ENCODE data around the gene KATNAL2. TPM values are rescaled to one million over a fixed set of nuclear protein-coding genes. Genes with fewer than 3 reads are reported as not detected.

The KATNAL2 gene
- total RNA-seq, 1 donor from 2014 or later: 5.2 TPM

- no peaks in the 10 kb centered on the region for H3K27me3 ChIP-seq
- peaks cover 12% of the 10 kb centered on the region for H3K4me1 ChIP-seq
- H3K4me3 ChIP-seq: no peak overlapping the region
- no peak for TF ChIP-seq POLR2AphosphoS5 (IDR thresholded peaks at IDR 0.05; ENCODE audit: insufficient read depth in 1 of 2, low read depth in 1 of 2)
- TF ChIP-seq, protein P1, sequence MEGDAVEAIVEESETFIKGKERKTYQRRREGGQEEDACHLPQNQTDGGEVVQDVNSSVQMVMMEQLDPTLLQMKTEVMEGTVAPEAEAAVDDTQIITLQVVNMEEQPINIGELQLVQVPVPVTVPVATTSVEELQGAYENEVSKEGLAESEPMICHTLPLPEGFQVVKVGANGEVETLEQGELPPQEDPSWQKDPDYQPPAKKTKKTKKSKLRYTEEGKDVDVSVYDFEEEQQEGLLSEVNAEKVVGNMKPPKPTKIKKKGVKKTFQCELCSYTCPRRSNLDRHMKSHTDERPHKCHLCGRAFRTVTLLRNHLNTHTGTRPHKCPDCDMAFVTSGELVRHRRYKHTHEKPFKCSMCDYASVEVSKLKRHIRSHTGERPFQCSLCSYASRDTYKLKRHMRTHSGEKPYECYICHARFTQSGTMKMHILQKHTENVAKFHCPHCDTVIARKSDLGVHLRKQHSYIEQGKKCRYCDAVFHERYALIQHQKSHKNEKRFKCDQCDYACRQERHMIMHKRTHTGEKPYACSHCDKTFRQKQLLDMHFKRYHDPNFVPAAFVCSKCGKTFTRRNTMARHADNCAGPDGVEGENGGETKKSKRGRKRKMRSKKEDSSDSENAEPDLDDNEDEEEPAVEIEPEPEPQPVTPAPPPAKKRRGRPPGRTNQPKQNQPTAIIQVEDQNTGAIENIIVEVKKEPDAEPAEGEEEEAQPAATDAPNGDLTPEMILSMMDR (IDR thresholded peaks at IDR 0.05): no peak
- no peak for TF ChIP-seq POLR2A (IDR thresholded peaks at IDR 0.05)
- H3K36me3 ChIP-seq: no peaks in the 10 kb centered on the region
- no peaks in the 10 kb centered on the region for H3K9me3 ChIP-seq
- intact Hi-C loops (cut with DNase I): no loop called here
- H3K27ac ChIP-seq: no peak overlapping the region
- no peak for DNase-seq (ENCODE audit: extremely low spot score in 2 of 2)
These were observed 226.6 kb downstream of the KATNAL2 start for GRCh38 chr18:47143899-47144485.

DNA sequence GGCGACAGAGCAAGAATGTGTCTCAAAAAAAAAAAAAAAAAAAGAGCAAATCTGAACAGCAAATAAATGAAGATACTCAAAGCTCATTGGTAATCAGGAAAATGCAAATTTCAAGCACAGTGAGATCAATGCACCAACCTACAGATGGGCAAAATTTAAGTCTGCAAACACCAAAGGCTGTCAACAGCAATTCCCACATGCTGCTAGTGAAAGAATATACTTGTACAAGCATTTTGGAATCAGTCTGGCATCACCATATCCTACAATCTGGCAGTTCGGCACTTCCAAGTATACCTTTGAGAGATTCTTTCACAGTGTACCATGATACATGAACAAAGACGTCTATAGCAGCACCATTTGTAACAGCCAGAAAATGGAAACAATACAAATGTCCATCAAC is 228.8 kb downstream of the KATNAL2 start:
- DNase-seq (ENCODE audit: extremely low spot score in 2 of 2): no peak
- peaks cover 25% of the 10 kb centered on the region for H3K4me1 ChIP-seq
- H3K27me3 ChIP-seq: no peaks in the 10 kb centered on the region
- TF ChIP-seq POLR2AphosphoS5 (IDR thresholded peaks at IDR 0.05; ENCODE audit: insufficient read depth in 1 of 2, low read depth in 1 of 2) (no peak), POLR2A (IDR thresholded peaks at IDR 0.05) (no peak)
- TF ChIP-seq, protein P1 (IDR thresholded peaks at IDR 0.05): no peak
- no peaks in the 10 kb centered on the region for H3K9me3 ChIP-seq
- intact Hi-C loops (cut with DNase I): no loop called here
- H3K27ac ChIP-seq: no peak overlapping the region
- no peaks in the 10 kb centered on the region for H3K36me3 ChIP-seq
- no peak overlapping the region for H3K4me3 ChIP-seq

DNA sequence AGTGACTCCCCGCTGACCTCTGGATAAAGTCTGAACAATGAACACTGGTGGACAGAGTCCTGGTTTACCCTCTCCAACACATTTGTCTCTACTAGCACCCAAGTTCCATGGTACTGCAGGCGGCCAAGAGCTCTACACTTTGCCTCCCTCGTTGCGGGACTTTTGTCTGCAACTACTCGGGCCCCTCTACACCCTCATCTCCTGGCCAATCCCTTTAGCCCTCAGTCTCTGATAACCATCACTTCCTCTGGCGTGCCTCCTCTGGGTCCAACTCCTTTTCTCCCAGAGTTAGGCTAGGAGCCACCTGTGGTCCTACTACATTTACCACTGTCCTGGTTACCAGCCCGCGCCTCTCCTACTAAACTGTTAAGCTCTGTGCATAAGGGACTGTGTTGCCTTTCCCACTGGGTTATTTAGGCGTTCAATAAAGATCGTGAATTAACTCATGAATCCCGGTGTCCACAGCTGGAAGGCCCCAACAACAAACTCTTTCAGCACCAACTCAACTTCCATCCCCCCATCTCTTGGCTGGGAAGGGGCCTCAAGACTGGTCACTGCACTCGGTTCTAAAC is 232.1 kb downstream of the KATNAL2 start:
- peak overlapping the region; percentile 62 to 67 for H3K4me3 ChIP-seq
- DNase-seq (ENCODE audit: extremely low spot score in 2 of 2): no peak
- H3K9me3 ChIP-seq: no peaks in the 10 kb centered on the region
- intact Hi-C loops (cut with DNase I): no loop called here
- H3K27me3 ChIP-seq: no peaks in the 10 kb centered on the region
- H3K27ac ChIP-seq: peak overlapping the region; percentile 74
- peaks cover 0 to 12% of the 10 kb centered on the region in 2 donors for H3K36me3 ChIP-seq
- TF ChIP-seq POLR2A (IDR thresholded peaks at IDR 0.05): no peak
- TF ChIP-seq POLR2AphosphoS5 (IDR thresholded peaks at IDR 0.05; ENCODE audit: insufficient read depth in 1 of 2, low read depth in 1 of 2): no peak
- TF ChIP-seq, protein P1 (IDR thresholded peaks at IDR 0.05): no peak
- H3K4me1 ChIP-seq: peaks cover 31% of the 10 kb centered on the region

DNA sequence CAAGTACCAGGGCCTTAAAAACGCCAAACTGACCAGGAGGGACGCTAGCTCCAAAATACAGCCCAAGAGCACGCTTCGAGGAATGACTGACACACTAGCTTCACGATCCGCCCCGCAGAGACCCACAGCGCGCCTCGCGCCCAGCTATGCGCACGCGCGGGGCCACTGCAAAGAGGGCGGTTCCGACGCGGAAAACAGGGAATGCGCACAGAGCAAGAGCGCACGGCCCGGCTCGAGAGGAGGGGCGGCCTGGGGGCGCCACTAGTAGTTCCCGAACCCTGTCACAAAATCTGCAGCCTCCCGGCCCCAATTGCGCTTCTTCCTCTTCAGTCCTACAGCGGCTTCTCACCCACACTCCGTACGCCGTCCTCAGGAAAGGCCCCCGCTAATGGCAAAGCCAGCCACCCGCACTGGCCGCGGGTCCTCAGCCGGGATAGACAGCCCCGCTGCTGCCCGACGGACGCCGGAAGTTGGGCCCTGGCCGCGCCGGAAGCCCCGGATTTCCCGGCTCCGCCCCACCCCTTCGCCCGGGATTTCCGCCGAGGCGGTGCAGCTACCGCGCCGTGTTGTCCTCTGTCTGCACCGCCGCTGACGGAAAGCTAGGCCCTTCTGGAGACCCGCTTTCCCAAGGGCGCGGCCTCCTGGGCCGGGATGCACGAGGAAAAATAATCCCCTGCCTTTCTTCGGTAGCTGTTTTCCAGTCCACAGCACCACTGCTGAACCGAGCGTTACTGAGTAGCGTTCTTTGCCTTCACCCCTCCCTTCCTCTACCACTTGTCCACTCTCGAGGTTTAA is 232.8 kb downstream of the KATNAL2 start, which contains the start of gene HDHD2:
Gene HDHD2 (minus strand): TSS at position 472 of the 795 bp plus-strand sequence. CDS start 14,061 bp downstream, outside the sequence.
- Histone ChIP-seq H3K27me3 (no peaks in the 10 kb centered on the region), H3K36me3 (peaks cover 0 to 19% of the 10 kb centered on the region in 2 donors), H3K9me3 (no peaks in the 10 kb centered on the region), H3K4me3 (peak within 1 kb of the TSS; percentile 62 to 67), H3K4me1 (peaks cover 31% of the 10 kb centered on the region), H3K27ac (peak within 1 kb of the TSS; percentile 74)
- TF ChIP-seq POLR2AphosphoS5 (IDR thresholded peaks at IDR 0.05; ENCODE audit: insufficient read depth in 1 of 2, low read depth in 1 of 2) (peak; percentile 79 to 91), POLR2A (IDR thresholded peaks at IDR 0.05) (peak in 1 of 2 donors; percentile 25)
- TF ChIP-seq, protein P1 (IDR thresholded peaks at IDR 0.05): no peak
- intact Hi-C loops (cut with DNase I): no loop called here
- no peak for DNase-seq (ENCODE audit: extremely low spot score in 2 of 2)
